COLO668 (cell line): ENCODE data around the gene HEATR5B.
A peak's percentile ranks its signal among the peaks of the same experiment; 100 is the strongest.

Experiments used
- DNase-seq: peaks from one replicate; lab custom pipeline; 2025; ENCODE audit not compliant: unreplicated experiment; lab: John Stamatoyannopoulos, UW

The HEATR5B gene

DNA sequence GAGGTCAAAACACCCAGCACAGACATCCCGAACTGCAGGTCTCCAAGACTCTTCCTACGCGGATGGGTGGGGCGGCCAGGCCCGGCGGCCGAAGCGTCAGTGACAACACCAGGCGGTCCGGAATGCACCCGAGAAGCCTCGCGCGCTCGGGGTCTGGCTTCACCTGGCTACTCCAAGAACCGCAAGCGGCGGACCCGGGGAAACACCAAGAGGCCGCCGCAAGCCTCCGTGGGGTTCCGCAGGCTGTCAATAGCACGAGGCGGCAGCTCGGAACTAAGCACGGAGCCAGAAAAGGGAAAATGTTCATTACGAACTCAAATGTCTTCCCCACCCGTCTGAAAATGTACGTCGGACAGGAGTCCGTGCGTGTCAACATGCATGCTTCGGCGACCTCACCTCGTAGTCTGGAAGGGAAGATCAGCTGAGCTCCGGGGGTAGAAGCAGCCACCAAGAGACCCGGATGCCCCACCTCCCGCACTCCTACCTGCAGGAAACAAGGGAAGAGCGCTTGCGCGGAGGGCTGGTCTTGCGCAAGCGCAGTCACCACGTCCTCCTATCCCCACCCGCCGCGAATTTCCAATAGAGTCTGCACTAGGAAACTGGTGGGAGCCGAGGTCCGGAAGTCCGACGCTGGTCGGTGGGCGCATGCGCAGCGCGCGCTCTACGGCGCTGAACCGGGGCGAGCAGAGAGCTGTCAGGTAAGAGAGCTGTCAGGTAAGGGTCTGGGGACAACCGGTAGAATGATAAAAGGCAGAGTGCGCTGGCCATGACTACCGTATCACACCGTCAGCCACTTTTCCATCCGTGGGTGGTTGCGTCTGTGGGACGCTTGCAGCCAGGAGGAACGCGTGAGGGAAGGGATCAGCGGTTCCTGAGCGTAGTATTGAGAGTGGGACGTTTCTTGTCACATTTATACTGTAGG is at the start of gene HEATR5B, which contains the start of gene GPATCH11:
HEATR5B (minus strand) TSS at position 500 of the 922 bp plus-strand sequence. CDS start 958 bp downstream, outside the sequence.
GPATCH11 (plus strand) TSS at position 646 of the 922 bp plus-strand sequence. CDS start 3,864 bp downstream, outside the sequence.
- peak; percentile 97 for DNase-seq

DNA sequence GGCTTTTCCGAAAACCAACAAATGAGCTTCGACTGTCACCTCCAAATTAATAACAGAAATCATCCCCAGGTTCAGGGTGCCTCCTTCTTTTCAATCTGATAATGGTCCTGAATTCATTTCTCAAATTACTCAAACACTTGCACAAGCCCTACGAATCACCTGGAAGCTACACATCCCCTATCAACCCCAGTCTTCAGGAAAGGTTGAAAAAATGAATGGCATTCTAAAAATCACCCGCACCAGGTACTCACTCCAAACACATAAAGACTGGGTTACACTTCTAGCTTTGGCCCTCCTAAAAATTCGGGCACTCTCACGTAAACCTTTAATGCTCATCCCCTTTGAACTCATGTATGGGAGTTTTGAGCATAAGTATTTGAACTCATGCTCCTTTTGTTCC is 48.7 kb upstream of the HEATR5B start:
- DNase-seq = no peak

DNA sequence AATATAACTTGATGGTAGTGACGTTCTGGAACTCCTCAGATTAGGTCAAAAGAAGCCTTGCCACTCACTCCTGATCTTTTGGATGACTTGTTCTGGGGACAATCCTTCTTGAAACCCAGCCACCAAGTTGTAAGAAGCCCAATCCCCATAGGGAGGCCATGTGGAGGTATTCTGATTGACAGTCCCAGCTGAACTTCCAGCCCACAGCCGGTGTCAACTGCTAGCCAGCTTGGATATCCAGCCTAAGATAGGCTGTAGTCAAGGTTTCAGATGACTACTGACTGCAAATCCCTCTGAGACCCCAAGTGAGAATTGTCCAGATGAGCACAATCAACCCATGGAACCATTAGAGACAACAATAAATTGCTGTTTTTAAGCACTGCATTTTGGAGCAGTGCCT is 41.2 kb upstream of the HEATR5B start:
- no peak for DNase-seq

DNA sequence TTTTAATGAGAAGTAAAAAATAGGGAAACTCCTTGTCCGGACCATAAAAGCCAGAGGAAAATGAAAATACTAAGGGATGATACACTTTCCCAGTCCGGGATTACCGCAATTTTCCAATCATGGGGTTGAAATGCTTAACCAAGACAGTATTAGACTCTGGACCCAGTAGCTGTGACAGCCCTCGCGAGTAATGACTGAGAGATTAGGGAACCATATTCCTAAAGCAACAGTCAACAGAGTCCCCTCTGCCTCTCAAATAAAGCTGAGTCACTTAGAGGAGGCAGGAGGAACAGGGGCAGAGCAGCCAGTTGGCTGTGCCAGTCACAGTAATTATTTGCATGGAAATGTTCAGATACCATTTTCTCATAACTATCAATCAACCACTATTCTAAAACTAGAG is 35.0 kb upstream of the HEATR5B start:
- no peak for DNase-seq

DNA sequence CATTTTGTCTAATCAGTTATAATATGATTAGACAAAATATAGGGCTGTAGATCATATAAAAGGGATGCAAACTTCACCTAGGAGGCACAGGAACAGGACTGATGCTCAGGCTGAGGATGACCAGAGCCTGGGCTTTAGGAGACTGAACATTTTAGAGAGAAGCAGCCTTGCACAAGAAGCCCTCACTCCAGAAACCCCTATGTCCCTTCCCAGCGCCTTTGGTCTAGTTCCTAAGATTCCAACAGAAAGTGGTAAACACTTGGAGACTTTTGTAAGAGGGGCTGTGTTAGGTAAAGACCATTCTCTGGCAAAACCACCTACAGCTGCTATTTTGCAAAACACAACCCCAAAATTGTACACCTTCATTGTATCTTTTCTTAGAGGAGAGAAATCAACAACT is 33.4 kb upstream of the HEATR5B start:
- DNase-seq = no peak

DNA sequence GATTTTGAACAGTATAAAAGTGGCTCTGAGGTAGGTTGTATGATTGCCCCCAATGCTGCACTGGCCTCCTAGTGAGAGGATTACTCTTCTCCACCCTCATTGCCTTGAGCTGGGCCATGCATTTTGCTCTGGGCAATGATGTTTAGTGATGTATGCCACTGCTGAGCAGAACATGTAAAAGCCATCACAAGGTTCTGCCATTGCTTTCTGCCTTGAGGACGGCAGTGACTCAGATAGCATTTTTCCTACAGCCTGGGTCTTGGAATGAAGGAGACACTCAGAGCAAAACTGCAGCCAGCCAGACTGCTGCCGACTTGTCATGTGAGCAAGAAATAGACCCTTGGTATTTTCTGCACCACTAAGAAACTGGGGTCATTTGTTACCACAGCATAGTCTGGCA is 27.8 kb upstream of the HEATR5B start:
- DNase-seq = no peak

DNA sequence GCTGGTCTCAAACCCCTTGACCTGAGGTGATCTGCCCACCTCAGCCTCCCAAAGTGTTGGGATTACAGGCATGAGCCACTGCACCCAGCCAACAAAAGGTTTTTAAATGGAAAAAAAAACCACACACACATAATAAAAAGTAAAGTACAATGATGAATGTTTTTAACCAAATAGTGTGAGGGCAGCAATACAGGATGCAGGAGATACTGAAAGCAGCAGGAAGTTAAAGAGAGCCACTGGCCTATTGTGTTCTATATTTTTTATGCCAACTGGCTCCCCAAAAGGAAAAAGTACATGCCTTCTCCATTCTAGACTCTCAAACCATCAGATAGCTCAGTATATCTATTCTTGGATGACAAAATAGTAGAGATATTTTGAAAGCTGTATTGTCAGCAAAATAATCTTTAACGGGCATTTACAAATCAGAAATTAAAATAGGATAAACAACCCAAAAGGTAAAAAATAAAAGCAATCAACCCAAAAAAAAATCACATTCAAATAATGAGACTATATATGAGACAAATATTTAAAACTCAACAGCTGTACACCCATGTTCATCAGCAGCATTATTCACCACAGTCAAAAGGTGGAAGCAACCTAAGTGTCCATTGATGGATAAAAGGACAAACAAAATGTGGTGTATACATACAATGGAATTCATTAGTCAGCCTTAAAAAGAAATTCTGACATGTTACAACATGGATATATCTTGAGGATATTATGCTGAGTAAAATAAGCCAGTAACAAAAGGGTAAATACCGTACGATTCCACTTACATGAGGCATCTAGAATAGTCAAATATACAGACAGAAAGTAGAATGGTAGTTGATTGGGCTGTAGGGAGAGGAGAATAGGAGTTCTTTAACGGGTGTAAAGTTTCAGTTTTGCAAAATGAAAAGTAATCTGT is 26.4 kb upstream of the HEATR5B start:
- DNase-seq = no peak

DNA sequence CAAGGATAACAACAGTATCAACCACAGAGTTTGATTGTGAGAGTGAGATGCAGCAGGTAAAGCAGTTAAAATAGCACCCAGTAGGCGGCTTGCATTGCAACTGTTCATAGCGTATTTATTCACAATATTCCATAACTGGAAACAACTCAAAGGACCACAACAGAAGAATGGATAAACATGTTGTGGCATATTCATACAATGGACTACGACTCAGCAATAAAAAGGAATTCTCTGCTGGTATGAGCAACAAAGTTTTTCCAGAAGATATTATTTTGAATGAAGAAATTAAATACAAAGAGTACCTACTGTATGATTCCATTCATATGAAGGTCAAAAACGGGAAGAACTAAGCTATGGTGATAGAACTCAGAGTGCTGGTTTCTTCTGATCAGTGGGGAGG is 25.4 kb upstream of the HEATR5B start:
- no peak for DNase-seq

DNA sequence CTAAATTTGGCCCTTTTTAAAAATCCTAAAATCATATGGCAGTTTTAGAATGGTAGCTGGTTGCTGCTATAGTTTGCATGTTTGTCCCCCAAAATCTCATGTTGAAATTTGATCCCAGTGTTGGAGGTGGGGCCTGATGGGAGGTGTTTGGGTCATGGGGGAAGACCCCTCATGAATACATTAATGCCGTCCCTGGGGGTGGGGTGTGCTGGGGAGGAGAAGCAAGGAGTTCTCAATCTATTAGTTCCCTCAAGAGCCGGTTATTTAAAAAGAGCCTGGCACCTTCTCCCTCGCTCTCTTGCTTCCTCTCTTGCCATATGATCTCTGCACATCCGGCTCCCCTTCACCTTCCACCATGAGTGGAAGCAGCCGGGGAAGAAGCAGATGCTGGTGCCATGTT is 21.0 kb upstream of the HEATR5B start:
- DNase-seq = no peak

DNA sequence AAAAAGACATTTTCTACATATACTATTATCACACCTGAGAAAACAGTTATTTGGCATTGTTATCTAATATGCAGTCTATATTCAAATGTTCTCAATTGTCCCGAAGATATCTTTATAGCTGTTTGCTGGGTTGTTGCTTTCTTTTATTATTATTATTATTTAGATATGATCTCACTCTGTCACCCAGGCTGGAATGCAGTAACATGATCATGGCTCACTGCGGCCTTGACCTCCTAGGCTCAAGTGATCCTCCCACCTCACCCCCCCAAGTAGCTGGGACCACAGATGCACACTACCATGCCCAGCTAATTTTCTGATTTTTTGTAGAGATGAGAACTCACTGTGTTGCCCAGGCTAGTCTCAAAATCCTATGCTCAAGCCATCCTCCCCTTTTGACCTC is 20.0 kb upstream of the HEATR5B start:
- no peak for DNase-seq

DNA sequence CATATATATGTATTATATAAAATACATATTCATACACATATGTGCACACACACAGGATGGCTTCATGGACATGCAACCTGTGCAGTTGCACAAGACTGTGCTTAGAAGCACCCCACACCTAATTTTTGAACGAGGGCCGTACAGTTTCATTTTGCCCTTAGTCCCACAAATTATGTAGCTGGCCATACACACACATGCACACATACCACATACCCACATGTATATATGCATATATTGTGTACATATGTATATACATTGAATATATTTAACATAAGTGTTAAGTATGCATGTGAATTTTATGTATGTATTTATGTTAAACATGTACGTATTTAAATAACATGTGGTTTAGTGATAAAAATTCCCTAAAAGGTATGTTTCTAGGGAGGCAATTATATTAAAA is 18.4 kb upstream of the HEATR5B start:
- DNase-seq = no peak

DNA sequence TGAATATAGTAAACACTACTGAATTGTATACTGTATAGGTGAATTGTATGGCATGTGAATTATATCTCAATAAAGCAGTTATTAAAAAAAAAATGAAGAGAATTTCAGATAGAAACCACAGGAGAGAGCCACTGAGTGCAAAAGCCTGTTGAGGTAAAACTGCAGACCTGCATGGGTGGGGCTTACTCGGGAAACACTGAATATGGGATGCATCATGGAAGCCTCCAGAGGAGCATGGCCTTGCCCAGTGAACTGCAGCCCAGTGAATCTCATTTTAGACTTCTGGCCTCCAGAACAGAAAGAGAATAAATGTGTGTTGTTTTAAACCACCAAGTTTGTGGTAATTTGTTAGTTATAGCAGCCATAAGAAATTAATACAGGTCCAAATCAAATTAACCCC is 15.9 kb upstream of the HEATR5B start:
- DNase-seq = no peak

DNA sequence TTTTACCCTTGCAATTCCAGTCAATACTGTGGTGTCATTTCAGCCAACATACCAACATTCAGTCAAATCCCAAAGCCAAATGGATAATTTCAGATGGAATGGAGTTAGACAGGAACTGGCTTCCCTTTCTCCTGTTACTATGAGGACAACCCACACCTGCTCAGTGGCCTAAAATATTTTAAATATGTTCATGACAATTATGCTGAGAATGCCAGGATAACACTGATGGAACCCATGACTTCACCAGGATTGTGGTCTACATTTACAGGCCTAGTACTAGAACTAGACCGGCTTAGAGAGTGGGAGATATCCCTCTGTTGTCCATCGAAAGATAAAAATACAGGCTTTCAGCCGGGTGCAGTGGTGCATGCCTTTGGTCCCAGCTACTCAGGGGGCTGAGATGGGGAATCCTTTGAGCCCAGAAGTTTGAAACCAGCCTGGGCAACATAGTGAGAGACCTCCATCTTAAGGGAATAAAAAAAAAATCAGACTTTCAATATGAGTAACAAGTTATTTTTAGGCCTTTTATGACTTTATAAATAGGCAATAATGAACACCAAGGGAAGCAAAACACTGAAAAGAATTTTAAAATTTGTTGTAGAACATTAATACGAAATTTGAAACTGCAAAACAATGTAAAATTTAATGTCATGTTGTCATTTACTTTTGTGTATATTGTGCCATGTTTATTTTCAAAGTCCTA is 14.4 kb upstream of the HEATR5B start:
- DNase-seq = no peak

DNA sequence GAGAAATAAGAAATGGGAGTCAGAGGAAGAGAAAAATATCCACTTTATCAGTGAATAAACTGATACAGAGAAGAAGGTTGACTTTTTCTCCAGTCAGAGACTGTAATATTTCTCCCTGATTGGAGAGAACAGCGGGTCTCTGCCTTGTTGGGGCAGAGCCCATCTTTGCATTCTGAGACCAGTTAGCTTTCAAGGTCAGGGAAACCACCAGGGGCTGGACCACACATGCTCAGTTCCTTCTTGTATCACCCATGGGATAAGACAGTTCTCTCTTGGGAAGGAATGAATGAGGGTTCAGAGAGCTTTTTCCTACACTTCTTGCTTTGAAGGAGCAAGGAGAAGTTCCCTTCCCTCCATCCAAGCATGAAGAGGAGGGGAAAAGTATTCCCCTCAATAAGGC is 12.4 kb upstream of the HEATR5B start:
- DNase-seq = no peak

DNA sequence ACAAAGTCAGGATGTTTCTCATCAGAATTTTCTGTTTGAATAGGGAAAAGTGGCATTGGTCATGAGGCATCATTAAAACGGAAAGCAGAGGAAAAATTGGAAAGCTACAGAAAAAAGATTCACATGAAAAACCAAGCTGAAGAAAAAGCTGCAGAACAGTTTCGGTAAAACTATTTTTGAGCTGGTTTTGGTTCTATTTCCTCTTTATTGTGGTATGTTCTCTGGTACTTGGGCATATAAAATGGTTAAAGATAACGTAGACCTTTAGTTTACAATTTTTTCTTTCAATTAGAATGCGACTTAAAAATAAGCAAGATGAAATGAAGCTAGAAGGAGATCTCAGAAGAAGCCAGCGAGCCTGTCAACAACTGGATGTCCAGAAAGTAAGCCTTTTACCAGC is 7.7 kb upstream of the HEATR5B start:
- DNase-seq = no peak

DNA sequence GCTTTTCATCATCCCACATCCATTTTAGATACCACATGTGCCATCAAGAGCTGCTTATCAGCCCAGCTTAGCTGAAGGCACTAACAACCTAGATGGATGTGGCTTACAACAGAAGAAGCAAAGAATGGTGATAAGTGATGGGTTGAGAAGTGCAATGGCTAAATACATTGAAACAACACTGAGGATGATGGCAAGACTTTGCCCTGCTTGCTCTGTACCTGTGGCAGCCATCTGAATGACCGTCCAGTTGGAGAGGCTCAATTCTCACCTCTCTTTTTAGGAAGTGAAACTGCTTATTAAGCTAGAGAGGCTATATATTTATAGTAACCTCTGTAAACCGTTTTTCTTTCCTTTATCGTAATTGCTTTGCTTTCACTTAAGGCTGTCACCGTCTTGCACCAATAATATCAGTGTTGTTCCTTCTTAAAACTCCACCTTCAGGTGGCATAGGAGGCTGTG is 5.9 kb upstream of the HEATR5B start:
- DNase-seq = no peak

DNA sequence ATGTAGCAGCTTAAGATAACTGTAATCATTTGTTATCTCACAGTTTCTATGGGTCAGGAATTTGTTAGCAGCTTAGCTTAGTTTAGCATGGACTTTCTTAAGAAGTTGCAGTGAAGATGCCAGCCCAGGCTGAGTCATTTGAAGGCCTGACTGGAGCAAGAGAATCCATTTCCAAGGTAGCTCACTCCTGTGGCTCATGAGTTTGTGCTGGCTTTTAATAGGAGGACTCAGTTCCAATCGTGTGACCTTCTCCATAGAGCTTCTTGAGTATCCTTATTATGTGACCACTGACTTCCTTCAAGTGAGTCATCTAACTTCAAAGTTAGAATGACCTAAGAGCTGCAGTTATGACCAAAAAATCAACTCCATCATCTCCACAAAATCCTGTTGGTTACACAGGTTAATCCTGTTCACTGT is 1.6 kb upstream of the HEATR5B start:
- no peak for DNase-seq

DNA sequence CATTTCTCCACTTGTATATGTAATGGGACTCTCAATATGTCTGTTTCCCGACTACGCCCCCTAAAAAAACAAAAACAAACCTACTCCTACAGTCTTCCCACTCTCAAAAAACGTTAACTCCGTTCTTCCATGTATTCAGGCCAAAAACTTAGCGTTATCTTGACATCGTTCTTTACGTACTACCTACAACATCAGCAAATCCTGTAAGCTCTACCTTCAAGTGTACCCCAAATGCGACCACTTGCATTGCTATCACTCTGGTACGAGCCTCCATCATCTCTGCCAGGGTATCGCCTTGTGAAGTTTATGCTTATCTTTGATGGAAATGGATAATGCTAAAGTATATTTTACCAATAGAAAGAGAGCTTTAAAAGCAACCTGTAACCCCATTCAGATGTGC is 625 bp upstream of the HEATR5B start:
- no peak for DNase-seq

DNA sequence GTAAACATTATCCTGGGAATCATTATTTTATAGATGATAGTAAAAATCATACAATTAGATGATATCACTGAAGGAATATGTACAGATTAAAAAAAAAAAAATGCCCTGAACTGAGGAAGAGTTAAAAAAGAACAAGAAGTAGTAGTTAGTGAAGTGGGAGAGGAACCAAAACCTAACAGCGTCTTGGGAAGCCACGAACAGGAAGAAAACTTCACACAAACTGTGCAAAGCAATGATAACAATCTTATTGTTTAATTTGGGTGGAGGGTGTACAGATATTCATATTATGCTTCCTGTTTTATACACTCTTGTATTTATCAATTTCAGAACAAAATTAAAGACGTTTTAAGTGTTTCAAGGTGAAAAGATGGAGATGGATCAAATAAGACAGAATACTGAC is 3.5 kb downstream of the HEATR5B start:
- no peak for DNase-seq

DNA sequence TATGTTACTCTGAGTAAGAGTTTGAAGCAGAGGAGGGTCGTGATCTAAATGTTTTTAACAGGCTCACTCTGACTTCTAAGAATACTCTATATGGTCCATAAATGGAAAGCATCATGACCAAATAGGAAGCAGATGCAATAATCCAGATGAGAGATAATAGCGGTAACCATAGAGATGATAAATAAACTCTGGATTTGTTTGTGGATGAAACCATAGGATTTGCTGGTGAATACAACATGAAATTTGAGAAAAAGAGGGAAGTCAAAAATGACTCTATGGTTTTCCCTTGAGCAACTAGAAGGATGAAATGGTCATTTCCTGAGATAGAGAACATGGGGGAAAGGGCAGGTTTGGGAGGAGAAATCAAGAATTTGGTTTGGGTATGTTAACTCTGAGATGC is 3.9 kb downstream of the HEATR5B start:
- no peak for DNase-seq

DNA sequence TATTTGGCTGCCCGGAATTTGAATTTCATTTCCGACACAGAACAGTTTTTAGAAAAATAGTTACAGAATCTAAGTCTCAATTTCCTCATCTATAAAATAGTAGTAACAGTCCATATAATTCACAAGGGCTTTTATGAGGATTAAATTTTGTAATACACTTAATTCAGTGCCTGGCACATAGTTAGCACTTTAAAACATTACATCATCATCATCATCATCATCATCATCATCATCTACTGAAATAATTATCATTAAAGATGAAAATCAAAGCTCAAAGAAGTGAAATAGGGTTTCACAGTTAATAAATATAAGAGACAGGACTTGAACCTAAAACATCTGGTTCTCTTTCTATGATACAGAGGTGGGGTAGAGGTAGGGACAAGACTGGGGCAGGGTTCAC is 13.2 kb downstream of the HEATR5B start:
- no peak for DNase-seq
